Measurements from ENCODE around the gene AIP. TPM values are rescaled to one million over a fixed set of nuclear protein-coding genes. Genes with fewer than 3 reads are reported as not detected.

The AIP gene
- total and polyA plus RNA-seq, 2 donors (not counting 1 experiment from before 2014, with no cell fraction given) = 127 to 205 TPM

DNA sequence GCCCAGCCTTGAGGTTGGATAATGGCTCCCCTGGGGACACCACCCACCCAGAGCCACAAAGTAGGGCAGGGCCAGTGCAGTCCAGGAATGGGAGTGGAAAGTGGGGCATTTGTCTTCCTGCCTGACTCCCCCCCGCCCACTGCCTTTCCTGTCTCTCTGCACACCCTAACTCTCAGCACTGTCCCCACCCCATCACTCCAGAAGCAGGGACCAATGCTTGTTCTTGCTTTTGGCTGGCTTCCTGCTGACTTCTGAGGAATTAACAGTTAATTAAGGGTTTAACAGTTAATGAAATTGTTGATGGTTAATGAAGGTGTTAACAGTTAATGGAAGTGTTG, 17.6 kb downstream of the AIP start:
- Histone ChIP-seq H3K9ac (ENCODE audit: low read length) (no peak overlapping the region), H3K79me2 (ENCODE audit: control insufficient read depth, insufficient read depth, low read length) (peaks cover 39% of the 10 kb centered on the region), H3K36me3 (replicated peaks in 1 of 2; ENCODE audit: control extremely low read depth in 1 of 2, control insufficient read depth in 1 of 2, extremely low read depth in 1 of 2, insufficient read depth in 2 of 2, low read length in 1 of 2) (peaks cover 0 to 72% of the 10 kb centered on the region in 2 experiments), H2AFZ (ENCODE audit: insufficient read depth, low read depth, low read length, poor library complexity, severe bottlenecking) (no peak overlapping the region), H3K27ac (ENCODE audit: low read length in 2 of 2) (no peak overlapping the region), H3K4me3 (ENCODE audit: control extremely low read depth in 1 of 5, extremely low read depth in 1 of 5, insufficient read depth in 1 of 5, low read depth in 2 of 5, low read length in 4 of 5) (no peak overlapping the region), H3K9me3 (ENCODE audit: control extremely low read depth in 1 of 3, control insufficient read depth in 2 of 3, insufficient read depth in 1 of 3, low read length in 2 of 3) (no peaks in the 10 kb centered on the region), H3K4me1 (ENCODE audit: control insufficient read depth in 2 of 2, insufficient read depth in 2 of 2, low read length in 2 of 2) (peaks cover 12 to 18% of the 10 kb centered on the region in 2 donors), H3K27me3 (replicated peaks in 1 of 4; ENCODE audit: control extremely low read depth in 1 of 4, control insufficient read depth in 3 of 4, insufficient read depth in 4 of 4, low read length in 3 of 4) (no peaks in the 10 kb centered on the region), H4K20me1 (ENCODE audit: control insufficient read depth, insufficient read depth, low read length, poor library complexity, severe bottlenecking) (peaks cover 60% of the 10 kb centered on the region), H3K4me2 (replicated peaks; ENCODE audit: low read depth, low read length, poor library complexity, severe bottlenecking) (no peak overlapping the region)
- no peak overlapping the region for H3K27ac Mint-ChIP-seq
- CTCF ChIA-PET = no interaction called here
- peaks cover 22% of the 10 kb centered on the region for H3K4me1 Mint-ChIP-seq
- H3K4me3 Mint-ChIP-seq = no peak overlapping the region
- intact Hi-C loops (cut with micrococcal nuclease) = no loop called here
- ATAC-seq (ENCODE audit: low read depth) (no peak), DNase-seq (no peak)
- whole genome bisulfite sequencing (ENCODE audit: insufficient coverage) = no CpG with 5 or more reads among the region's 1 CpG
- POLR2A ChIA-PET = interaction anchor here (0.5 kb wide), 1 partner anchor 79 kb away, joined by 4 read pairs; no protein-coding TSS in a partner anchor
- H3K9me3 Mint-ChIP-seq (ENCODE audit: insufficient read depth) = no peaks in the 10 kb centered on the region
- TF ChIP-seq, protein P1, sequence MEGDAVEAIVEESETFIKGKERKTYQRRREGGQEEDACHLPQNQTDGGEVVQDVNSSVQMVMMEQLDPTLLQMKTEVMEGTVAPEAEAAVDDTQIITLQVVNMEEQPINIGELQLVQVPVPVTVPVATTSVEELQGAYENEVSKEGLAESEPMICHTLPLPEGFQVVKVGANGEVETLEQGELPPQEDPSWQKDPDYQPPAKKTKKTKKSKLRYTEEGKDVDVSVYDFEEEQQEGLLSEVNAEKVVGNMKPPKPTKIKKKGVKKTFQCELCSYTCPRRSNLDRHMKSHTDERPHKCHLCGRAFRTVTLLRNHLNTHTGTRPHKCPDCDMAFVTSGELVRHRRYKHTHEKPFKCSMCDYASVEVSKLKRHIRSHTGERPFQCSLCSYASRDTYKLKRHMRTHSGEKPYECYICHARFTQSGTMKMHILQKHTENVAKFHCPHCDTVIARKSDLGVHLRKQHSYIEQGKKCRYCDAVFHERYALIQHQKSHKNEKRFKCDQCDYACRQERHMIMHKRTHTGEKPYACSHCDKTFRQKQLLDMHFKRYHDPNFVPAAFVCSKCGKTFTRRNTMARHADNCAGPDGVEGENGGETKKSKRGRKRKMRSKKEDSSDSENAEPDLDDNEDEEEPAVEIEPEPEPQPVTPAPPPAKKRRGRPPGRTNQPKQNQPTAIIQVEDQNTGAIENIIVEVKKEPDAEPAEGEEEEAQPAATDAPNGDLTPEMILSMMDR (IDR thresholded peaks at IDR 0.05) = no peak
- no peak for TF ChIP-seq EZH2 (IDR thresholded peaks at IDR 0.05; ENCODE audit: borderline replicate concordance, insufficient read depth, low read depth, low read length, poor library complexity, severe bottlenecking)
- no peaks in the 10 kb centered on the region for H3K27me3 Mint-ChIP-seq

DNA sequence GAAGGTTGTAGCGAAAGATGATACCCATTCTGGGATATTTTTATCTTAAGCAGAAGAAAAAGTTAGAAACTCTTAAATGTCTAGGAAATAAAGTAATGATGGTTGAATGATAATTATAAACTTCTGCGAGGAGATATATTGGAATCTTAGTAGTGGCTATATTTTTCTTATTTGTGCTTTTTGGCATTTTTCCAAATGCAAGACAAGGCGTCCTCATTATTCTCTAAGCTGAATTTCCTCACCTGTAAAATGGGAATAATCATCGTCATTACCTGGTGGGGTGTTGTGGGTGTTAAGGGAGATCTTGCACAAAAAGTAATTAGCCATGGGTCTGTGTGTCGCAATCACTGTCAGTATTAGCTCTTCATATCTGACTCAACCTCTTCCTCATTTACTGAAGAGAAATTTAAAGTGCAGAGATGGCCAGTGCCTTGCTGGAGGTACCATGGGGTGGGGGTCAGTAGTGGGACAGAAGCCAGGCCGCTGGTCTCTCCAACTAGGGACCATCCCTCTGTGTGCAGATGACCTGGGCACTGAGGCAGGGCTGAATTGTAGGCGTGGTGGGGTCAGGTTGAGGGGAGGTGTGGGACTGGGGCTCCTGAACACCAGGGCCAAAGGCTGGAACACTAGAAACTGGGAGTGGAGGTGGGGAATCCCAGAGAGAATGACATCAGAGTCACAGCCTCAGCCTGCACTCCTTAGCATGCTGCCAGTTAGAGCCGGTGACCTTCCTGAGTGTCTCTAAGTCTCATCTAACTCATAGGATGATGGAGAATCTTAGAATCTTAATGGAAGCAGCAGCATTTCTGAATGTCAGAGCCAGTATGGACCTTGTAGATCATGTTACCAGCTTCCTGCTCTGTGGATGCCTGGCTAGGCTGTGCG, 18.2 kb downstream of the AIP start:
- no peak overlapping the region for H3K4me3 Mint-ChIP-seq
- H3K27ac Mint-ChIP-seq = no peak overlapping the region
- Histone ChIP-seq H3K36me3 (replicated peaks in 1 of 2; ENCODE audit: control extremely low read depth in 1 of 2, control insufficient read depth in 1 of 2, extremely low read depth in 1 of 2, insufficient read depth in 2 of 2, low read length in 1 of 2) (peaks cover 0 to 66% of the 10 kb centered on the region in 2 experiments), H3K79me2 (ENCODE audit: control insufficient read depth, insufficient read depth, low read length) (peaks cover 39% of the 10 kb centered on the region), H3K9me3 (ENCODE audit: control extremely low read depth in 1 of 3, control insufficient read depth in 2 of 3, insufficient read depth in 1 of 3, low read length in 2 of 3) (no peaks in the 10 kb centered on the region), H3K9ac (ENCODE audit: low read length) (no peak overlapping the region), H3K4me1 (ENCODE audit: control insufficient read depth in 2 of 2, insufficient read depth in 2 of 2, low read length in 2 of 2) (peaks cover 18 to 25% of the 10 kb centered on the region in 2 donors), H2AFZ (ENCODE audit: insufficient read depth, low read depth, low read length, poor library complexity, severe bottlenecking) (no peak overlapping the region), H3K27ac (ENCODE audit: low read length in 2 of 2) (no peak overlapping the region), H3K4me3 (ENCODE audit: control extremely low read depth in 1 of 5, extremely low read depth in 1 of 5, insufficient read depth in 1 of 5, low read depth in 2 of 5, low read length in 4 of 5) (no peak overlapping the region), H3K4me2 (replicated peaks; ENCODE audit: low read depth, low read length, poor library complexity, severe bottlenecking) (no peak overlapping the region), H4K20me1 (ENCODE audit: control insufficient read depth, insufficient read depth, low read length, poor library complexity, severe bottlenecking) (peaks cover 64% of the 10 kb centered on the region), H3K27me3 (replicated peaks in 1 of 4; ENCODE audit: control extremely low read depth in 1 of 4, control insufficient read depth in 3 of 4, insufficient read depth in 4 of 4, low read length in 3 of 4) (no peaks in the 10 kb centered on the region)
- POLR2A ChIA-PET = no interaction called here
- H3K4me1 Mint-ChIP-seq = peaks cover 28% of the 10 kb centered on the region
- no peak for DNase-seq
- 100% methylated on average over 3 of the region's 9 CpGs for WGBS (ENCODE audit: insufficient coverage)
- H3K9me3 Mint-ChIP-seq (ENCODE audit: insufficient read depth) = no peaks in the 10 kb centered on the region
- no peaks in the 10 kb centered on the region for H3K27me3 Mint-ChIP-seq
- TF ChIP-seq, protein P1 (IDR thresholded peaks at IDR 0.05) = no peak
- TF ChIP-seq EZH2 (IDR thresholded peaks at IDR 0.05; ENCODE audit: borderline replicate concordance, insufficient read depth, low read depth, low read length, poor library complexity, severe bottlenecking) = no peak
- intact Hi-C loops (cut with micrococcal nuclease) = no loop called here
- CTCF ChIA-PET = interaction anchor here (1.4 kb wide), 1 partner anchor 119 kb away, joined by 3 read pairs; no protein-coding TSS in a partner anchor
- no peak for ATAC-seq (ENCODE audit: low read depth)
